Colon (tissue), 2 donors: Measurements from ENCODE around the gene WDR20.

Source experiments
- FAIRE-seq: peaks from 2 replicates; lab custom pipeline; 2012; peaks lifted over from hg19 to GRCh38; lab: Jason Lieb, UNC
- donor health status: control.
- donor health status: control.

Gene WDR20

GRCh38 chr14:102197317-102197853, 57.7 kb downstream of the WDR20 start:
- no peak for FAIRE-seq

GRCh38 chr14:102200690-102201352, 61.1 kb downstream of the WDR20 start:
- no peak for FAIRE-seq

- no peak for FAIRE-seq
These were observed 61.6 kb downstream of the WDR20 start for GRCh38 chr14:102201353-102201738.

- FAIRE-seq: no peak
These were observed 62.1 kb downstream of the WDR20 start for GRCh38 chr14:102201776-102202175.

GRCh38 chr14:102202944-102203343, 63.2 kb downstream of the WDR20 start:
- FAIRE-seq: no peak

GRCh38 chr14:102203382-102203781, 63.7 kb downstream of the WDR20 start:
- FAIRE-seq: no peak

- FAIRE-seq: no peak
These were observed 65.9 kb downstream of the WDR20 start for GRCh38 chr14:102205560-102205959.

GRCh38 chr14:102206918-102207317, 67.2 kb downstream of the WDR20 start:
- FAIRE-seq: no peak

- FAIRE-seq: no peak
These were observed 68.2 kb downstream of the WDR20 start for GRCh38 chr14:102207831-102208365.

- no peak for FAIRE-seq
These were observed 69.0 kb downstream of the WDR20 start for GRCh38 chr14:102208741-102209140.

GRCh38 chr14:102209224-102209966, 69.7 kb downstream of the WDR20 start:
- no peak for FAIRE-seq

- FAIRE-seq: no peak
These were observed 70.8 kb downstream of the WDR20 start for GRCh38 chr14:102210421-102211042.

GRCh38 chr14:102211240-102211639, 71.5 kb downstream of the WDR20 start:
- FAIRE-seq: no peak

- FAIRE-seq: no peak
These were observed 72.7 kb downstream of the WDR20 start for GRCh38 chr14:102212356-102212755.

- no peak for FAIRE-seq
These were observed 73.1 kb downstream of the WDR20 start for GRCh38 chr14:102212845-102213244.

GRCh38 chr14:102213470-102213869, 73.8 kb downstream of the WDR20 start:
- FAIRE-seq: no peak

- FAIRE-seq: no peak
These were observed 74.4 kb downstream of the WDR20 start for GRCh38 chr14:102213984-102214658.

GRCh38 chr14:102215071-102215470, 75.4 kb downstream of the WDR20 start:
- FAIRE-seq: no peak

- no peak for FAIRE-seq
These were observed 76.0 kb downstream of the WDR20 start for GRCh38 chr14:102215576-102216250.

- FAIRE-seq: no peak
These were observed 77.7 kb downstream of the WDR20 start for GRCh38 chr14:102217399-102217798.

- FAIRE-seq: no peak
These were observed 78.3 kb downstream of the WDR20 start for GRCh38 chr14:102217987-102218421.

- FAIRE-seq: no peak
These were observed 79.0 kb downstream of the WDR20 start for GRCh38 chr14:102218688-102219087.
